Stimulated activated CD8-positive, alpha-beta memory T cell treated with anti-CD3 and anti-CD28 coated beads, Interleukin-15, amount 100 ng/mL, for 48 hours (primary cell): ENCODE measurements around the gene SCN3A.

Source experiments
- DNase-seq, 2 donors: peaks; one replicate each; pipeline ENCODE4 v3.0.0-alpha.2; 2020; ENCODE audit warnings: low read depth in 2 of 2

The SCN3A gene

GRCh38 chr2:165112789-165113188 is 91.1 kb downstream of the SCN3A start:
- no peak for DNase-seq

- DNase-seq = no peak
These were observed 91.7 kb downstream of the SCN3A start for GRCh38 chr2:165112133-165112573.

- DNase-seq = no peak
These were observed 93.5 kb downstream of the SCN3A start for GRCh38 chr2:165110394-165110793.

DNA sequence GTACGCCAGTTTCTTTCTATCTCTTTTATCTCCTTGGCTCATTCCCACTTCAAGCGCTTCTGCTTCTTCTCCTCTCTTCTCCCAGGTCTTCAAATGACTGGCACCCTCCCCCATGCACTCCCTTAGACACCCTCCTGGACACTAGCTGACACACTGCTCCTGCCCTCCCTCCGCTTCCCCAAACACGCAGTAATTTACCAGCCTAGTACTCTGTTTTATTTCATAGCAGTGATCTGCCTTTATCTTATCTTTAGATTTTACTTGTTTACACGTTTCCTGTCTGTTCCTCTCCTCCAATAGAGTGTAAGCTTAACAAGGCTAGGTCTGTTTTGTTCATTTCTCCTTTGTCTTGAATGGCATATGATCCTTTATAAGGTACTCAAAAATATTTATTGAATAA is 93.9 kb downstream of the SCN3A start:
- DNase-seq = no peak

DNA sequence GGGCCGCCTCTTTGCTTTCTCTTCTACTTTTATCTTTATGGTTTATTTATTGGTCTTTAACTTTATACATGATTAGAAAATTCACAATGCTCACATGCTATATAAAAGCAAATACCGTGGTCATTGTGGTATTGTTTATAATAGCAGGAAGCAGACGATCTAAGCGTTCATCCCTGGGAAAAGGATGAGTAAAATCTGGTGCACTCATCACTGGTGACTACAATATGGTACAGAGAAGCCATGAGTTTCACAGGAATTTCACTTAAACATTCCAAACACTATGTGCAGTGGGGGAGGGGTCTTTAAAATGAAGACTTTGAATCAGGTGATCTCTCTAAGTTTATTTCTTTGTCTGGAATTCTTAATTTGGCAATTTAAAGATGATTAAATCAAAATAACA is 97.9 kb downstream of the SCN3A start:
- no peak for DNase-seq

DNA sequence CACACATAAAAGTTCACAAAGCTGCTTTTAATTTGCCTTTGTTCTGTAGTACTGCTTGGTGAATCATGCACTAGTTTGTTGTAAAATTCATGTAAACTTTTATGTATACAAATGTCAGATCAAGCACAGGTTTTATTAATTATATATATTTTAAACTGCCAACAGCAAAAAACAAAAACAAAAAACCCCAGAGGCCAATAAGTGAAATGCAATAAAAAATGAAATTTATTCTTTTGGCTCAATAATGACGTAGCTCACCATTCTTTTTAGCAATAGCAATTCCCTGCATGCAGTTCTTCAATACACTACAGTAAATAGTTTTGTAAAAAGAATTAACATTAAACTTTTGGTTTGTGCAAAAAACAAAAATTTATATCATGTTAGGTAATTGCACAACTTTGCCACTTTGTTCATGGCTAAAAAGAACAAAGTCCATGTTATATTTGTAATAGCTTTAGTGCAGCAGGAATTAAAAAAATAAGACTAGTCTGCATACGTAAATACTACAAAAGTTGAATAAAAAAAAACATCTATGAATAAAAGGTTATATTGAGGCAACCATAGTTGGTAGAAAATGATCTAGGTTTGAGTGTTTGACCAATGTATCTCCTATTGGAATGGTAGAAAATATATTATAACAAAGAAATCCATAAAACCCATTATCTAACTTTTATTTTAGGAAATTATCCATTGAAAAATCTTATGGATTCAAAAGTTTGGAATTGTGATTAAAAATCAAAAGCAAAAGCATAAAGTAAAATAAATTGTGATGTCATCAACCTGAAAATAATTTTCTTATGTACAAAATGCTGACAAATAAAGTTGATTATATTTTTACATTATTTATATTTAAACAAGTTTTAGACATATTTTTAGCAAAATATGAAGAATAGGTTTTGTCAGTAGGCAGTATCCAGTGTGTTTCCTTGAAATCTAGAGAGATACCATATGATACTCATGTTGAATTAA is 115.6 kb downstream of the SCN3A start:
- no peak for DNase-seq

- no peak for DNase-seq
These were observed 117.5 kb downstream of the SCN3A start for GRCh38 chr2:165086337-165086736.

DNA sequence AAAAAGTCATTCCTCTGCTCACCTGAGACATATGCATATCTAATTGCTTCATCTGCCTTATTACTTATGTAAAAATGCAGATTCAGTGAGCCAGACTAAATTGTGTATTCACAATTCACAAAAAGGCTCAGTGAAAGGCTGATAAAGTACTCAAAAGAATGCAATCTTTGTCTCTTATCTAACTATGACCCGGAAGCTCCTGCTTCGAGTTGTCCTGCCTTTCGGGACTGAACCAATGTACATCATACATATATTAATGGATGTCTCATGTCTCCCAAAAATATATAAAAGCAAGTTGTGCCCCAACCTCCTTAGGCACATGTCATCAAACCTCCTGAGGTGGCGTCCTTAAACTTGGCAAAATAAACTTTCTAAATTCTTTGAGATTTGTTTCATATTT is 120.5 kb downstream of the SCN3A start:
- no peak for DNase-seq

- DNase-seq = no peak
These were observed 121.4 kb downstream of the SCN3A start for GRCh38 chr2:165082479-165082878.

- DNase-seq = no peak
These were observed 122.6 kb downstream of the SCN3A start for GRCh38 chr2:165081276-165081675.

DNA sequence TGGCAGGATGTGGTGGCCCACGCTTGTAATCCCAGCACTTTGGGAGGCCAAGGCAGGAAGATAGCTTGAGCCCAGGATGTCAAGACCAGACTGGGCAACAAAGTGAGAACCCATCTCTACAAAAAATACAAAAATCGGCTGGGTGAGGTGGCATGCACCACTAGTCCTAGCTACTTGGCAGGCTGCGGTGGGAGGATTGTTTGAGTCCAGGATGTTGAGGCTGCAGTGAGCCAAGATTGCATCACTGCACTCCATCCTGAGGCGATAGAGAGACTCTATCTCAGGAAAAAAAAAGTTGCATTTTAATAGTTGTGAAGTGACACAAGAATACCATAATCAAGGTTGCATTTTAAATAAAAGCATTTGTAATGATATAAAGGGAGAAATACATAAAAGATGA is 124.4 kb downstream of the SCN3A start:
- DNase-seq = no peak

DNA sequence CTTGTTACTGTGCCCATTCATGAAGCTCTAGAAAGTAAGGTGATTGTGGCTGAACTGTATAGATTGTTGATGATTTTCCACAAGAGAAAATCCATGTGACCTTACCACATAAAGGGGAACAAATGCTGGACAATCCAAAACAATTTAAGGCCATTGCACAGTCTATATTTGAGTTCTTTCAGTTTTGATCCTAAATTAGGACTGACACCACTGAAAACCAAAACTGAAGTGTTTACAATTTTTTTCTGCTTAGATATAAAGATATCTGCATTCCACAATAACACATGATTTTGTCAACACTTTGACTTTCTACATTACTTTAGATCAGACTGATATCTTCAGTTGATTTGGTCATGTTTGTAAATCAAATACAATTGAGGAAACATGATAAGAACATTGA is 124.9 kb downstream of the SCN3A start:
- no peak for DNase-seq

DNA sequence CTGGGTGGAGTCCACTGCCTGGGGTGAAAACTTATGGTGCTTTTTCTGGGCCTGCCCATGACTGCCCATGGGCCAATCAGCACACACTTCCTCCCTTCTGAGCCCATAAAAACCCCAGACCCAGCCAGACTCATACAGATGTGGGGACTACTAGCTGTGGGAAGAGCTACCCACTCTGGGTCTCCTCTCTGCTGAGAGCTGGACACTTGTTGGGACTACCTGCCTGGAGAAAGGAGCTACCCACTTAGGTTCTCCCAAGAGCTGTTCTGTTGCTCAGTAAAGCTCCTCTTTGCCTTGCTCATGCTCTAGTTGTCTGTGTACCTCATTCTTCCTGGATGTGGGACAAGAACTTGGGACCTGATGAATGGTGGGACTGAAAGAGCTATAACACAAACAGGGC is 129.0 kb downstream of the SCN3A start:
- DNase-seq = no peak

DNA sequence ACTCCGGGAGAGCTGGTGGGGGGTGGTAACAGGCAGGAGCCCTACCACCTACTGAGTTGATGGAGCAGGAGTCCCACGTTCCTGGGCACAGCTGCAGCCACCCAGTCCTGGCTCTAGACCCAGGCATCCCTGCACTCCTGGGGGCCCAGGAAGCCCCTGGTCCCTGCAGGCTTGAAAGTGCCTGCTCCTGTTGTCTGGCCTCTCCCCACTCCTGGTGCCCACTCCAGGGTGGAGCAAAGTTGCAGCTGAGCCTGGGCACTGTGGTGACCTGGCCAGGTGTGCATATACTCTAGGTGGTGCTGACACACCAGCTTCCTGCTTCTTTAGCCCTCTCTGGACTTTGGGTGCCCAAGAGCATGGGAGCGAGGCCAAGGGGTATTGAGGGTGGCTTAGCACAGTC is 129.5 kb downstream of the SCN3A start:
- DNase-seq = no peak

- no peak for DNase-seq
These were observed 133.8 kb downstream of the SCN3A start for GRCh38 chr2:165070076-165070475.

- DNase-seq = no peak
These were observed 134.7 kb downstream of the SCN3A start for GRCh38 chr2:165069151-165069550.

DNA sequence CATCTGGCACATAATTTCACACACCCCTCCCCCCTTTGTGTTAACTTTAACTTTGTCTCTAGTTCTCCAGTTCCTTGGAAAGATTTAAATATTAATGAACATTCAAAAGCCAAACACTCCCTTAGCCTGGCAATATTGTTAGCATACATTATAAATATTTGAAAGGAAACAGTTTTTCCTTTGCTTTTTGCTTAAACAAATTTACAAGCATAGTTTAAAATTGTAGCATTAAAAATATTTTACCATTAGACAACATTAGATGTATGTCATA is 135.4 kb downstream of the SCN3A start:
- DNase-seq = no peak

DNA sequence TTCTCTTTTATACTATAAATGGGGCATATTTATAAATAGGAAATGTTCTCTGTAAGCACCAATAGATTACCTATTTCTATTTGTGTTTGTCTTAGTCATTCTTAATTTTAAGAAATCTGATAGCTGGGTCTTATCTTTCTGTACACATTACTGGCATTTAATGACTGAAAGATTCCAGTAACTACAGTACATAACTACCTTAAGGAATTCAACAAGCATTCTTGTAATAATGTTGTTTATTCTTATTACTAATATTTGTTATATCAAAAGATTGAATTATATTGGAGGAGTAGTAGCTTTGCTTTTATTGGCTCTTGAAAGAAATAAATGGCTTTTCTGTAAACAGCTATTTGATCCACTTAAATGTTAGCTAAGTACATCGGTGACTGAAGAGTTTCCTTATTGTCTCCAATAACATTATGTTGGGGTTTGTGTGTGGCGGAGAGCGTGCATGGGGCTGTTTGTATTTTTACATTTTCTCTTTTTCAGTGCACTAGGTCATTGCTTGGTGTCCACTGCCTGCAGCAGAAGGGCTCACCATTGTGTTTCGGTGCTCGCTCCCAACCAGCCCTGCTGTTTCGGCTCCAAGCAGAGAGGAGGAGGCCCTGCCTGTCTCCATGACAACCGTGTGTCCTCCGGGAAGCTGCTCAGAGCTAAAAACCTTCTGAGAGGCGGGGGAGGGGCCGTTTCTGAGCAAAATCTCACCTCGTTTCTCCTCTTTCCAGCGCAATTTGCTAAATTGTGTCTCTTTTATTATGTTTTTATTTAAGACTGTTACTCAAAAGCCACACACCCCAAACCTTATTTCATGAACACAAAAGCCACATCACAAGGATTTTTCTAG is 136.0 kb downstream of the SCN3A start:
- no peak for DNase-seq

GRCh38 chr2:165064743-165065142 is 139.1 kb downstream of the SCN3A start:
- no peak for DNase-seq

- DNase-seq = no peak
These were observed 143.4 kb downstream of the SCN3A start for GRCh38 chr2:165060411-165060810.

GRCh38 chr2:165058476-165059265 is 145.2 kb downstream of the SCN3A start:
- no peak for DNase-seq

- no peak for DNase-seq
These were observed 145.9 kb downstream of the SCN3A start for GRCh38 chr2:165057931-165058330.
